Skeletal muscle tissue (tissue), 4 donors: ENCODE measurements around the gene PGM2L1. TPM values are rescaled to one million over a fixed set of nuclear protein-coding genes. Genes with fewer than 3 reads are reported as not detected.

Experiments
- H3K27ac ChIP-seq: one replicate; pipeline ENCODE4 v1.7.0; 2013; ENCODE audit warnings: mild to moderate bottlenecking, low read depth, low read length, inconsistent platforms
- H3K27me3 ChIP-seq, 3 donors: one replicate each; pipeline ENCODE4 v1.7.0; 2013; ENCODE audit warnings: low read length in 3 of 3; ENCODE audit not compliant: control insufficient read depth in 3 of 3, insufficient read depth in 3 of 3
- H3K36me3 ChIP-seq, 3 donors: one replicate each; pipeline ENCODE4 v1.7.0; 2013; ENCODE audit warnings: low read length in 3 of 3; ENCODE audit not compliant: control insufficient read depth in 3 of 3, insufficient read depth in 3 of 3
- H3K4me1 ChIP-seq, 3 donors: one replicate each; pipeline ENCODE4 v1.7.0; 2013; ENCODE audit warnings: low read length in 3 of 3, mild to moderate bottlenecking in 3 of 3; ENCODE audit not compliant: control insufficient read depth in 3 of 3, insufficient read depth in 3 of 3
- H3K4me3 ChIP-seq, 3 donors: one replicate each; pipeline ENCODE4 v1.7.0; 2013; ENCODE audit warnings: low read length in 3 of 3
- H3K9ac ChIP-seq, 3 donors: one replicate each; pipeline ENCODE4 v1.7.0; 2013; ENCODE audit warnings: low read length in 3 of 3, mild to moderate bottlenecking in 3 of 3, moderate library complexity in 2 of 3, low read depth in 1 of 3
- H3K9me3 ChIP-seq, 3 donors: one replicate each; pipeline ENCODE4 v1.7.0; 2013; ENCODE audit warnings: low read length in 3 of 3; ENCODE audit not compliant: control insufficient read depth in 3 of 3
- total RNA-seq: library from RNA; depleted of rRNA; stranded (reverse); fragments of >200 nt; gene quantifications from one replicate; pipeline ENCODE4 v1.2.3, GENCODE V29; 2014
- donor health status: Osteomylitis.

The PGM2L1 gene
- total RNA-seq, 1 donor from 2014 or later: 5.2 TPM

- H3K4me1 ChIP-seq: peaks cover 0 to 2% (median 0%) of the 10 kb centered on the region in 3 donors
- peak overlapping the region; percentile 32 for H3K27ac ChIP-seq
- H3K4me3 ChIP-seq: no peak overlapping the region
- peaks cover 0 to 4% (median 0%) of the 10 kb centered on the region in 3 donors for H3K27me3 ChIP-seq
- H3K9ac ChIP-seq: no peak overlapping the region
- H3K36me3 ChIP-seq: no peaks in the 10 kb centered on the region
- H3K9me3 ChIP-seq: no peaks in the 10 kb centered on the region
Observed at GRCh38 chr11:74403607-74404321, 5.5 kb upstream of the PGM2L1 start.

GRCh38 chr11:74400606-74401005, 2.4 kb upstream of the PGM2L1 start:
- Histone ChIP-seq H3K27me3 (no peaks in the 10 kb centered on the region), H3K36me3 (no peaks in the 10 kb centered on the region), H3K9me3 (no peaks in the 10 kb centered on the region), H3K27ac (no peak overlapping the region), H3K9ac (no peak overlapping the region), H3K4me3 (no peak overlapping the region), H3K4me1 (peaks cover 3 to 6% (median 4%) of the 10 kb centered on the region in 3 donors)

DNA sequence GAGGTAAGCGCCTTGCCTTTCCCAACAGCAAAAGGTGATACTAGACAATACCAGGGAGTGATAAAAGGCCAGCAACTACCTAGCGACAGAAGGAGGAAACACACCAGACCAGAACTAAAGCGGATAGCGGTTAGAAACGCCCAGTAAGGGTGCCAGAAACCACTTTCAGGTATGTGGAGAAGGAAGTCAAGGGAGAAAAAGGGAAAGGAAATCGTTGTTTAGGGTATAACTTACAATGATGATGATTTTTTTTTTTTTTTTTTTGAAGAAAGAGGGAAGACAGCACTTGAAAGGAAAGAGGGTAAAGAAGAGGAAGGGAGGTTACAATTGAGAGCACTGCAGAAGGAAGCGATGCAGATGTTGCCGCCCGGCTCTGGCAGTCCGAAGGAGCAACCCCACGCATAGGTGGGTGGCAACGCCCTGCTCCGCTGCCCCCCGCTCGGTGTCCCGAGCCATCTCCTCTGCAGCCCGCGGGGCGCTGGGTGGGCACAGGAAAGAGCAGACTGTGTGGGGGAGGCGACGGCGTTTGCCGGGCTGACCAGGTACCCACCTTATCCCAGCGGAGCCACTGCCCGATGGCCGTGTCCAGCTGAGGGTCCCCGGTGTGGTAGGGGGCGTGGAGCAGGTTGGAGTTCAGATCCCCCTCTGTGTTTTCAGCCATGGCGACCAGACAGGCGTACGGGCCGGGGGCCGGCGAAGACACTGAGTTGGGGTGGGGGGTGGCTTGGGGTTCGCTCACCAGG, 561 bp downstream of the PGM2L1 start:
- Histone ChIP-seq H3K36me3 (no peaks in the 10 kb centered on the region), H3K4me1 (peaks cover 3 to 6% (median 4%) of the 10 kb centered on the region in 3 donors), H3K9me3 (no peaks in the 10 kb centered on the region), H3K27me3 (no peaks in the 10 kb centered on the region), H3K9ac (peak overlapping the region; percentile 79 to 90 (median 87)), H3K4me3 (peak overlapping the region; percentile 77 to 98 (median 86)), H3K27ac (peak overlapping the region; percentile 72)

GRCh38 chr11:74392256-74392655, 6.0 kb downstream of the PGM2L1 start:
- Histone ChIP-seq H3K27me3 (no peaks in the 10 kb centered on the region), H3K9me3 (no peaks in the 10 kb centered on the region), H3K4me3 (no peak overlapping the region), H3K9ac (no peak overlapping the region), H3K4me1 (peaks cover 0 to 3% (median under 1%) of the 10 kb centered on the region in 3 donors), H3K27ac (no peak overlapping the region), H3K36me3 (no peaks in the 10 kb centered on the region)

GRCh38 chr11:74391193-74391592, 7.0 kb downstream of the PGM2L1 start:
- H3K9ac ChIP-seq: no peak overlapping the region
- H3K27me3 ChIP-seq: no peaks in the 10 kb centered on the region
- no peak overlapping the region for H3K4me3 ChIP-seq
- H3K4me1 ChIP-seq: no peaks in the 10 kb centered on the region
- no peaks in the 10 kb centered on the region for H3K36me3 ChIP-seq
- no peaks in the 10 kb centered on the region for H3K9me3 ChIP-seq
- no peak overlapping the region for H3K27ac ChIP-seq

DNA sequence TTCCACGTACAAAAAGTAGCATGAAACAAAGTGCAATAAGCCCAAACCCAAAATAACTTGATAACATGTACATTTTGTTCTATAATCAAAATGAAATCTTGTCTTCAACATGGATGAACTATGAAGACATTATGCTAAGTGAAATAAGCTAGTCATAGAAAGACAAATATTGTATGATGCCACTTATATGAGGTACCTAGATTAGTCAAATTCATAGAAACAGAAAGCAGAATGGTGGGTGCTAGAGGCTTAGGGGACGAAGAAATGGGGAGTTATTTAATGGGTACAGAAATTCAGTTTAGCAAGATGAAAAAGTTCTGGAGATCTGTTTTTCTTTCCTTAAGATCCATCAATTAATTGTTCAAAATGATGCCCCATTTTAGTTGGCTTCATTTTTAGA, 7.5 kb downstream of the PGM2L1 start:
- Histone ChIP-seq H3K36me3 (no peaks in the 10 kb centered on the region), H3K4me1 (no peaks in the 10 kb centered on the region), H3K9ac (no peak overlapping the region), H3K27ac (no peak overlapping the region), H3K27me3 (no peaks in the 10 kb centered on the region), H3K9me3 (no peaks in the 10 kb centered on the region), H3K4me3 (no peak overlapping the region)

DNA sequence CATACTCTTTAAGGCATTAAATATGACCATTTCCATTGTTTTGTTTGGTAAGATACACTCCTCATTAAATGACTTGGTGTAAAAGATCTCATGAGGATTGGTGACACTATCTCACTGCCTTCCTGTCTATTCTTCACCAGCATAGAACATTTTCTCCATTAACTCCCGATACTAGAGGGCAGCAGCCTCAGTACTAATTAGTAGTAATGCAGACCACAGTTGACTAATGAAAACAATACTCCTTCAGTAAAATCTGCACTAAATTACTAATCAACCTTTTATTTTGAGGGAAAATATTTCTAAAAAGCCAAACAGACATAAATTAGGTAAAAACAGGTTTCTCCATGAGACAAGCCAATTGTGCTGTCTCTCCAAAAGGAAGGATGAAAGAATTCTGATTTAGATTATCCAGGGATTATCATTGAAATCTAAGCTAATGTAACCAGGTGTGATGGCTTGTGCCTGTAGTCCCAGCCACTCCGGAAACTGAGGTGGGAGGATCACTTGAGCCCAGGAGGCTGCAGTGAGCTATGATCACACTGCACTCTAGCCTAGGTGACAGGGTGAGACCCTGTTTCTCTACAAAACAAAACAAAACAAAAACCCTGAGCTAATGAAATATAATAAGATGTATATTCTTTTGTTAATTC, 9.4 kb downstream of the PGM2L1 start:
- no peaks in the 10 kb centered on the region for H3K27me3 ChIP-seq
- no peak overlapping the region for H3K9ac ChIP-seq
- no peak overlapping the region for H3K27ac ChIP-seq
- H3K4me3 ChIP-seq: no peak overlapping the region
- H3K9me3 ChIP-seq: no peaks in the 10 kb centered on the region
- no peaks in the 10 kb centered on the region for H3K4me1 ChIP-seq
- H3K36me3 ChIP-seq: no peaks in the 10 kb centered on the region

DNA sequence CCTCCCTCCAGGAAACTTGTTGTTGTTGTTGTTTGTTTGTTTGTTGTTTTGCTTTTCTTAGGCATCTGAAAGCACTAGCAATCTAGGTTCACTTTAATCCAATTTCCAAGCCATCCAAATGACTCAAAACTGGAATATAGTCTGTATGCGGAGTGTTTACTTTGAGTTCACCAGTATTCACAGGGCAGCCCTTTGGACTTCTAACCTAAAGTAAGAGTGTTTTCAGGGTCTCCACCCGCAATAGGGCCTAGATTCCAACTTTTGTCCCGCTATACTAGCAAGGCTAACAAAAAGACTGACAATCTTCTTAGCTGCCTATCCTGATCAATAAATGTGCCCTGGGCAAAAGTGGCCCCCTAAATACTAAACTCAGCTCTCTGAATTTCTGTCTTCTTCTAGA, 13.6 kb downstream of the PGM2L1 start:
- no peak overlapping the region for H3K9ac ChIP-seq
- no peaks in the 10 kb centered on the region for H3K27me3 ChIP-seq
- H3K4me1 ChIP-seq: no peaks in the 10 kb centered on the region
- no peak overlapping the region for H3K27ac ChIP-seq
- H3K9me3 ChIP-seq: no peaks in the 10 kb centered on the region
- no peaks in the 10 kb centered on the region for H3K36me3 ChIP-seq
- H3K4me3 ChIP-seq: no peak overlapping the region

GRCh38 chr11:74380746-74381439, 17.3 kb downstream of the PGM2L1 start:
- H3K9ac ChIP-seq: no peak overlapping the region
- H3K27ac ChIP-seq: no peak overlapping the region
- no peaks in the 10 kb centered on the region for H3K4me1 ChIP-seq
- H3K9me3 ChIP-seq: no peaks in the 10 kb centered on the region
- no peaks in the 10 kb centered on the region for H3K36me3 ChIP-seq
- H3K27me3 ChIP-seq: no peaks in the 10 kb centered on the region
- no peak overlapping the region for H3K4me3 ChIP-seq
